AG08396 (cell line): ENCODE results near the gene C2orf49.

ENCODE experiments used
- DNase-seq: peaks from one replicate; pipeline ENCODE4 v3.0.0; 2012; ENCODE audit warnings: low spot score, mixed read lengths

Gene C2orf49

DNA sequence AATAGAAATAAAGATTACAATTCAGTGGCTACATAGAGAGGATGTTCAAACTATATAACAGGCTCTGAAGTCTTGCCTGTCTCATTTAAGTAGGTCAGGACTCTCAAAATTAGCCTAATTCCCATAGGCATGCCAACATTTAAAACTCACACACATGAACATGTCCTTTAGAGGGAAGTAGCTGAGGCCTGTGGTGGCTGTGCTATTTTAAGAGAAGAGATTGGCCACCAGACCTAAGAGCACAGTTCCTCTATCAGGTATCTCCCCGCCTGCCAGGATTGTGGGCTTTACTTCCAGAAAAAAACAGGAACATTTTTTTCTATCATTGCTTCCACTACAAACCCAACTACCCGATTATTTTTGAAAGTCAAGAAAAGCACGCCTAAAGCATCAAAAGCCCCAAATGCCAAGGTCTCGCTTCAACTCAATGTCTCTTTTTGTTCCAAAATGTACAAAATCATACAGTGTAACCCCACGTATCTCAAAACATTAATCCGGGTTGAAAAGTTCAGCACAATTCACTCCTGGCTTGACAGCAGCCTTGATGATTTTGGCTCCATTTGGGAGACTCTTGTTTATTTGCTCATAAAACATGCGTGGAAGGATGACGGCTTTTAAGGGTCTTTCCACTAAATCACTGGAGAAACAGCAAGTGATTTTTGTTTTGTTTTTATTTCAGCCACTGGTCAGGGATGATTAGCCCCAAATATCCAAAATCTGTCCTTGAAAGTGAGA, 46.3 kb downstream of the C2orf49 start:
- DNase-seq: no peak

GRCh38 chr2:105384216-105384615, 46.9 kb downstream of the C2orf49 start:
- DNase-seq: no peak

DNA sequence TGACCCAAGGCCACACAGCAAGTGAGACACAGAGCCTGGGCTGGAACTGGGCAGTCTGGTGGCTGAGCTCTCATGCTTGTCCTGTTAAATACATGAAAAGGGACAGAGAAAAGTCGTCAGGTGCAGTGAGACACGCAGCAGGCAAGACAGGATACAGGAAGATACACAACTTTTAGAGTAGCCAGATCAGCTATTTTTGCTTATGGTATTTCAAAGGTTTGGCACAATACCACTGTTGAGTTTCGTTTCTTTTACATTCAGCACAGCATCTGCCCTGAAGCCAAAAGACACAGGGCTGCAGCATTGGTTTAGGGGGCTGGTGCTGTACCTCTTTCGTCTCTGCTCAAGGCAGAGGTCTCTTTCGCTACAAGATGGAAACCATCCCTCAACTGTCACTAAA, 47.5 kb downstream of the C2orf49 start:
- DNase-seq: no peak

- DNase-seq: no peak
Measured at GRCh38 chr2:105385731-105386540, 48.6 kb downstream of the C2orf49 start.

DNA sequence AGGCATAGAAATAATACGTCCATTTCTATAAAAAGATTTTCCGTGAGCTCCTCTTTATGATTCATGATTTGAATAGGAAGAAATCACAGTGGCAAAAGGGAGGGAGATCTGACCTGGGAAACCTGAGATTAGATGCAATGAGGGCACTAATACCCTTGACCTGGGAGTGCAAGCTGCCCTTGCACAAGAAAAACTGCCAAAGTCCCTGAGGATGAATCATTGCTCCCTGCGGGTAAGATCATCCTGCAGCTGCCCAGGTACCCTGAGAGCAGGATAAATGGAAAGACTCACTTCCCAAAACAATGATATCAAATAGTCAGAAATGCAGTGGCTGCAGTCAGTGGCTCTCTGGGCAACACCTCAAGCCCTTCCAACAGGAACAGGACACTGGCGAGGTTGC, 49.9 kb downstream of the C2orf49 start:
- DNase-seq: no peak

GRCh38 chr2:105388971-105389381, 51.6 kb downstream of the C2orf49 start:
- no peak for DNase-seq

- no peak for DNase-seq
Measured at GRCh38 chr2:105390454-105390853, 53.1 kb downstream of the C2orf49 start.

DNA sequence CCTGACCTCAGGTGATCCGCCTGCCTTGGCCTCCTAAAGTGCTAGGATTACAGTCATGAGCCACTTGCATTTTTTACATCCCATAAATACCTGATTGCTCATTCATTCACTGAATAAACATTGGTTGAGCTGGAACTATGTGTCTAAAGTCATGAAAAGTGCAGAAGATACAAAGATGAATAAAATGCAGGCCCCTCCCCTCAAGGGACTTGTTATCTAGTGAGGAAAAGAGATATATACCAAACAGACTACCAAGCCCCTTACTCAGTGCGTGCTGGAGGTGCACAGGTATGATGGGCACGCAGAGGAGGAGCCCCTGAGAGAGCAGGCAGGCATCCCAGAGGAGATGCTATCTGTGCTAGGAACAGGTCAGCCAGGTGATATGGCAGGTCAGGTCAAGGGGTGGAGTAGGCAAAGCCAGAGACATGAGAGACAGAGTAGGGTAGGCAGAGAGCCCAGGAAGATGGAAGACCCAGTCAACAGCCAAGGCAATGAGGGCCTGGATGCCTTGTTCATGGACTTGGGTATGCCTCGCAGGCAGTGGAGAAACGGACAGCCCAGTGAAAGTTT, 53.8 kb downstream of the C2orf49 start:
- DNase-seq: no peak

DNA sequence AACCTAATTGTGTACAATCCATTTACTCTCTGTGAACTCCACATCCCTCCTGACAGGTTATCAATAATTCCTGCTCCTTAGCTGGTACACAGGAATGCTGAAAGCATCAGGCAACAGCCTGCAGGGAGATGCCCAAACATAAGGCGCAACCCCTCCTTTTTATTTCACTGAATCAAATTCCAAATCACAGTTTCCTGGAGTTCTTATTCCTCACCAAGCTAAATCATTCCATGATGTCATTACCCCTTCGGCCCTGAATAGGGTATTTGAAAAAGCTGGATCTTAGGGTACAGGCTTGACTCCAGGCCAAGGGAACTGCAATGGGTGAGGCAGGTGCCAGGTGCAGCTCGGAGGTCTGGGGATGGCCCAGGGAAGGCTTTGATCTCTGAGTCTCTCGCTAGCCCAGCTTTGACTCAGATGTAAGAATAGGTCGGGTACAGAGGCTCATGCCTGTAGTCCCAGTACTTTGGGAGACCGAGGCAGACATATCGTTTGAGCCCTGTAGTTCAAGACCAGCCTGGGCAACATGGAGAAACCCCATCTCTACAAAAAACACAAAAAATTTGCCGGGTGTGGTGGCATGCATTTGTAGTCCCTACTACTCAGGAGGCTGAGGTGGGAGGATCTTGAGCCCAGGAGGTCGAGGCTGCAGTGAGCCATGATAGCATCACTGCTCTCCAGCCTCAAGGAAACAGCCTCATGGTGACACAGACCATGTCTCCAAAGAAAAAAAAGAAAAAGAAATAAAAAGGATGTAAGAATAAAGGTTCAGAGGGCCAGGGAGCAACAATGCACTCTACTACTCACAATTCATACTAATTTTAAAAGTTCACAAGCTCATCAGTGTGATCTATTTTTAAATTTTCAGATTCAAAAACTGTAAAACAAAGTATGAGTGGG, 54.7 kb downstream of the C2orf49 start:
- no peak for DNase-seq

DNA sequence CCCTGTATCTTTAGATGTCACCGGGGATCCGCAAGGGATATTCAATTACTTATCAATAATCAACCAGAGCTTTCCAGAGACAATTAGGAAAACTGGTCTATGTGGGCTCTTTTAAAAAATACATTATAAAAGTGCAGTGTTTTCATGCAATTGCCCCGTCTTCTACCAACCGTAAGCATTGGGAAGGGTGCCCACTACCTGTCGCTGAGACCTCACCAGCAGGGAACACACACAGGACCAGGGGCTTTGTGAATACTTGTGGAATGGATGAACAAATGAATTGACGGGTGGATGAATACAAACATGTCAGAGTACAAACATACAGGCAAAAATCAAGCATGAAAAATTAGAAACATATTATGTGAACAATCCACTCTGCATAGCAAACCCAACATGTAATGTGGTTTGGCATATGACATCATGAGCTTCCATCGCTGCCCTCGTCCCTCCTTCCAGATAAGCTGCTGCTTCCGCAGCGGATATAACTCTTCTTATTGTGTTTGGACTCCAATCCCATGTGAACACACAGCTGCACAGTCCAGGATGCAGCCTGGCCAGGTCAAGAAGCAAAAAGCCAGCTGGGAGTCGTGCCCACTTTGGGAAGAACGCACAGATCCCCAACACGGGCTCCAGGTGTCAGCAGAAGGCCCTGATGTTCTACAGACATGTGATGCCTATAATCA, 56.2 kb downstream of the C2orf49 start:
- DNase-seq: no peak

DNA sequence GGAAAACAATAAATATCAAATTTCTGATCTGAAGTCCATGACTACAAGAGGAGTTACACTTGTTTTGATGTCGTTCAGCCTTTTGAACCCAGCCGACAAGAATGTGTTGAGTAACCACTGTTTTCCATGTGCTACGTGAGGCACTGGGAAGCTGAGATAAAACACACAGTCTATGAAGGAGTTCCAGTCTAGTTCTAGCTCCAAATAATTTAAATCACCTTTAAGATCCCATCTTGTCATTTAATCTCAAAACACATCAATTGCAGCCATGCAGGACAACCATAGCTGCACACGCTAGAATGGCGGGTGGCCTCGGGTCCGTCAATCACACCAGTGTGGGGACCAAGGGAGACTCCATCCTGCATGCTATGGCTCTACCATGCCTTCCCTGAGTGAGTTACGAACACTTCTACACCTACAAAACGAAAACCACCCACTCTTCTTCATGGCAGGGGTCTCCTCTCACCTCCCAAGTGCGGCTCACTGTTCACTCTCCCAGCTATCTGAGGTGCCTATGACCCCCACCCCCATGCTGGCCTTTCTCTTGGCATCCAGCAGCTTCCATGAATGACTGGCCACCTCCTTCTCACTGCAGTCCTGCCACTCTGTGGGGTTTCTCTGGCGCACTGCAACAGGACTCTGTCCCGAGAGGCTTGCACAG, 57.7 kb downstream of the C2orf49 start:
- DNase-seq: no peak

- no peak for DNase-seq
Measured at GRCh38 chr2:105395691-105396090, 58.4 kb downstream of the C2orf49 start.

DNA sequence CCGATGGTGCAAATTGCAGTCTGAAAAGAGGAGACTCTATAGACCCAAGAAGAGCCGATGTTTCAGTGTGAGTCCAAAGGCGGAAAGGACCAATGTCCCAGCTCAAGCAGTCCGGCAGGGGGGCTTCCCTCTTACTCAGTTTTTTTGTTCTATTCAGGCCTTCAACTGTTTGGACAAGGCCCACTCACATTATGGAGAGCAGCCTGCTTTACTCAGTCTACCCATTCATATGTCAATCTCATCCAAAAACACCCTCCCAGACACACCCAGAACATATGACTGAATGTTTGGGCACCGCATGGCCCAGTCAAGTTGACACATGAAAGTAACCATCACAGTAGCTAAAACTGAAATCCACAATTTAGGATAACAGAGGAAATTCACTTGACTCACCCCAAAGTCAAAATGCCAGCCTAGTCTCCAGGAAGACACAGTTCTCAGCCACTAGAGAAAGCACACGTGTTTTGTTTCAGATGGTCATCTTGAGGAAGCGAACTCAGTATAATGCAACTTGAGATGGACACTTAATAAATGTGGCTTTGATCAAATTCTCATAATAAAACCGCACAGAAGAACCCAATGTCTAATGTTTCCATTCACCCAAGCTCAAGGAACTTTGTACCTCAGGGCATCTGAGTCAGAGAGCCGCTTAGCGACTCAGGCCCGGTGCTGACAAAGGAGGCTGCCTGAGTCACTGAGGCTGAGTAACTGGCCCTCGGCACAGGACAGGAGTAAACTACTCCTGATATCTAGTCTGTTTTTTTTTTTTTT, 59.1 kb downstream of the C2orf49 start:
- peak; percentile 86 for DNase-seq

GRCh38 chr2:105397025-105397722, 59.8 kb downstream of the C2orf49 start:
- no peak for DNase-seq

DNA sequence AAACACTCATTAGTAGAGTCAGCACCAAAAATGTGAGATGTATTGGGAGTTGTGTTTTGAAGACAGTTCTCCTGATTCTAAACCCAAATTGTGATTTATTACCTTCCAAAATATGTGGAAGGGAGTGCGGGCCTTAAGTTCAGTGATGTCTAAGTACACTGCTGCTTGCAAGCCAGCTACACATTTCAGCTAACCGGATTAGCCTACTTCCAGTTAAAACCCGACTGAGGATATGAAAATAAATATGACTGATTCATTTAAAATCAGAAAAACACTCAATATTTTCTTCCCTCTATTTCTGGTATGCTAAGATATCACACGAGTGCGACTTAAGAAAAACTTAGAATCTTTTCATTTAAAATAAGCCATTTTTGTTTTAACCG, 60.6 kb downstream of the C2orf49 start:
- no peak for DNase-seq

DNA sequence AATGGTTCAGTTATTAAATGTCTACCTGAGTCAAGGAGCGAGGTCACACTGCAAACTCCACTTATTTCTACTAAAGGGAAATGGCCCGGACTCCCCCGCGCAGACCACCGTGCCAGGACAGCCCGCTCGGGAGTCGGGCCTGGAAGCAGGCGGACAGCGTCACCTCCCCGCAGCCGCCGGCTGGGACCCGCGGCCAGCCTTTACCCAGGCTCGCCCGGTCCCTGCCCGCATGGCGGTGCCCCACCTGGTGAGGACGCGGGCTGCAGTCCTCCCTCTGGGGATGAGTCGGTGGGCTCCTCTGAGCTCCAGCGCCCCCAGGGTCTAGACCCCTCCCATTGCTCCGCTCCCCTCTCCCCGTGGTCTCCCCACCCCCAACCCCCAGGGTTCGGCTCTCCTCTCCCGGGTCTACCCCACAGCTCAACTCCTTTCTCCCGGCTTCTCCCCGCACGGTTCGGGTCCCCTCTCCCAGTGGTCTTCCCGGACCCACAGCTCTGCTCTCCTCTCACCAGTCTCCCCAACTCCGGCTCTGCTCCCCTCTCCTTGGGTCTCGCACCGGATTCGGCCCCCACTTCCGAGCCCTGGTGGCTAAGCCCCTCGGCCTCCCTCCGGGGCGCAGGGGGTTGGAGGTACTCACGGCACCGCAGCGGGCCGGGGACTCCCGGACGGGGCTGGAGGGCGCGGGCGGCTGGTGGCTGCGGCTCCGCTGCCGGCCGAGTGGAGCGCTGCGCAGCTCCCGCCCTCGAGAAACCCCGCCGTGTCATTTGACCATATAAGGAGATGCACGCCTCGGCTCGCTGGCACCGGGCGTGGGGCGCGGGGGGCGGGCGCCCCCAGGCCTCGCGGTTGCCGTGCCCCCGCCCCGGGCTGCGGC, 61.2 kb downstream of the C2orf49 start, which contains the start of gene FHL2:
Gene FHL2 (minus strand): TSS at position 716 of the 871 bp plus-strand sequence. CDS start 12,535 bp downstream, outside the sequence.
- peak; percentile 87 for DNase-seq
